ENCODE data around the gene MPPED1.

GRCh38 chr22:43526117-43526655, 114.4 kb downstream of the MPPED1 start:
- no peak for TF ChIP-seq POLR2A (IDR thresholded peaks at IDR 0.05)
- TF ChIP-seq, protein P1, sequence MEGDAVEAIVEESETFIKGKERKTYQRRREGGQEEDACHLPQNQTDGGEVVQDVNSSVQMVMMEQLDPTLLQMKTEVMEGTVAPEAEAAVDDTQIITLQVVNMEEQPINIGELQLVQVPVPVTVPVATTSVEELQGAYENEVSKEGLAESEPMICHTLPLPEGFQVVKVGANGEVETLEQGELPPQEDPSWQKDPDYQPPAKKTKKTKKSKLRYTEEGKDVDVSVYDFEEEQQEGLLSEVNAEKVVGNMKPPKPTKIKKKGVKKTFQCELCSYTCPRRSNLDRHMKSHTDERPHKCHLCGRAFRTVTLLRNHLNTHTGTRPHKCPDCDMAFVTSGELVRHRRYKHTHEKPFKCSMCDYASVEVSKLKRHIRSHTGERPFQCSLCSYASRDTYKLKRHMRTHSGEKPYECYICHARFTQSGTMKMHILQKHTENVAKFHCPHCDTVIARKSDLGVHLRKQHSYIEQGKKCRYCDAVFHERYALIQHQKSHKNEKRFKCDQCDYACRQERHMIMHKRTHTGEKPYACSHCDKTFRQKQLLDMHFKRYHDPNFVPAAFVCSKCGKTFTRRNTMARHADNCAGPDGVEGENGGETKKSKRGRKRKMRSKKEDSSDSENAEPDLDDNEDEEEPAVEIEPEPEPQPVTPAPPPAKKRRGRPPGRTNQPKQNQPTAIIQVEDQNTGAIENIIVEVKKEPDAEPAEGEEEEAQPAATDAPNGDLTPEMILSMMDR (IDR thresholded peaks at IDR 0.05): no peak

Measured in esophagus squamous epithelium (tissue), 4 donors.